ENCODE measurements around the gene APPBP2. TPM values are rescaled to one million over a fixed set of nuclear protein-coding genes. Genes with fewer than 3 reads are reported as not detected.

The APPBP2 gene
- polyA plus RNA-seq, 1 of the 3 experiments (the other 2 are of a cell fraction) = 7.6 TPM

GRCh38 chr17:60563743-60564142 is 37.7 kb upstream of the APPBP2 start:
- H3K79me2 ChIP-seq (ENCODE audit: insufficient read depth) = no peaks in the 10 kb centered on the region
- no peaks in the 10 kb centered on the region for H4K20me1 ChIP-seq (ENCODE audit: insufficient read depth)
- no peaks in the 10 kb centered on the region for H3K4me1 ChIP-seq (ENCODE audit: control insufficient read depth in 1 of 2, insufficient read depth in 2 of 2, low read depth in 1 of 2, low read length in 1 of 2)
- H3F3A ChIP-seq (replicated peaks; ENCODE audit: insufficient read depth) = no peaks in the 10 kb centered on the region
- no peaks in the 10 kb centered on the region for H3K36me3 ChIP-seq (replicated peaks in 1 of 2; ENCODE audit: control insufficient read depth in 1 of 2, insufficient read depth in 2 of 2, low read length in 1 of 2)
- H3K9me3 ChIP-seq = no peaks in the 10 kb centered on the region
- H3K4me2 ChIP-seq = no peak overlapping the region
- H3K27ac ChIP-seq (ENCODE audit: low read depth in 2 of 2, low read length in 1 of 2) = no peak overlapping the region
- H3K27me3 ChIP-seq (ENCODE audit: insufficient read depth) = no peaks in the 10 kb centered on the region
- H3K4me3 ChIP-seq (ENCODE audit: low read depth in 2 of 2, low read length in 1 of 2) = no peak overlapping the region
- ChIA-PET CTCF (interaction anchor here (2.0 kb wide), 1 partner anchor 75 kb away, joined by 7 read pairs; no protein-coding TSS in a partner anchor), POLR2A (no interaction called here)
- no peak for DNase-seq
- H3K9ac ChIP-seq = no peak overlapping the region
- no peaks in the 10 kb centered on the region for H3K9me2 ChIP-seq
- no peak for TF ChIP-seq FOSL2 (IDR thresholded peaks at IDR 0.05; ENCODE audit: borderline replicate concordance, low read depth)
- no peak for TF ChIP-seq RCOR1 (IDR thresholded peaks at IDR 0.05; ENCODE audit: low read length)
- TF ChIP-seq TAF1 (IDR thresholded peaks at IDR 0.05; ENCODE audit: borderline replicate concordance, low read depth, low read length) = no peak
- TF ChIP-seq MXI1 (IDR thresholded peaks at IDR 0.05; ENCODE audit: low read depth, low read length) = no peak
- no peak for TF ChIP-seq FOXJ3 (CRISPR knock-in tag; IDR thresholded peaks at IDR 0.05)
- TF ChIP-seq EZH2phosphoT487 (IDR thresholded peaks at IDR 0.05; ENCODE audit: borderline replicate concordance, low read depth) = no peak
- no peak for TF ChIP-seq SMC3 (IDR thresholded peaks at IDR 0.05; ENCODE audit: low read depth, low read length)
- TF ChIP-seq NRF1 (IDR thresholded peaks at IDR 0.05; ENCODE audit: low read depth, low read length) = no peak
- no peak overlapping the region for H2AFZ ChIP-seq (ENCODE audit: low read depth)
- 83% methylated on average over 2 of the region's 2 CpGs for WGBS (ENCODE audit: low lambda C conversion rate)

- 59% methylated on average over 3 of the region's 3 CpGs for WGBS (ENCODE audit: low lambda C conversion rate)
These were observed 36.4 kb upstream of the APPBP2 start for GRCh38 chr17:60562421-60562820.

More at GRCh38 chr17:60562421-60562820, 36.4 kb upstream of the APPBP2 start:
- no peaks in the 10 kb centered on the region for H3K9me2 ChIP-seq
- H3K4me3 ChIP-seq (ENCODE audit: low read depth in 2 of 2, low read length in 1 of 2) = no peak overlapping the region
- no peak overlapping the region for H2AFZ ChIP-seq (ENCODE audit: low read depth)
- H3K9me3 ChIP-seq = no peaks in the 10 kb centered on the region
- no peak overlapping the region for H3K9ac ChIP-seq
- POLR2A ChIA-PET = interaction anchor here (1.0 kb wide), 1 partner anchor 36 kb away, joined by 4 read pairs; no protein-coding TSS in a partner anchor
- no peaks in the 10 kb centered on the region for H3K36me3 ChIP-seq (replicated peaks in 1 of 2; ENCODE audit: control insufficient read depth in 1 of 2, insufficient read depth in 2 of 2, low read length in 1 of 2)
- no peaks in the 10 kb centered on the region for H3K79me2 ChIP-seq (ENCODE audit: insufficient read depth)
- CTCF ChIA-PET = interaction anchor here (1.6 to 2.0 kb wide), 2 partner anchors 76 to 141 kb away, joined by 4 to 7 read pairs; no protein-coding TSS in a partner anchor
- H3K4me2 ChIP-seq = no peak overlapping the region
- TF ChIP-seq REST (IDR thresholded peaks at IDR 0.05; ENCODE audit: low read depth, low read length) (no peak), SMC3 (IDR thresholded peaks at IDR 0.05; ENCODE audit: low read depth, low read length) (no peak), GABPA (IDR thresholded peaks at IDR 0.05; ENCODE audit: low read depth) (no peak), MEF2A (IDR thresholded peaks at IDR 0.05; ENCODE audit: borderline replicate concordance, low read depth) (no peak), POLR2AphosphoS5 (IDR thresholded peaks at IDR 0.05; ENCODE audit: low read depth, low read length) (no peak), CTCF (IDR thresholded peaks at IDR 0.05) (no peak), ELF1 (IDR thresholded peaks at IDR 0.05) (no peak), YY1 (IDR thresholded peaks at IDR 0.05; ENCODE audit: low read depth) (no peak), GATA2 (CRISPR knock-in tag; IDR thresholded peaks at IDR 0.05) (no peak), RXRA (IDR thresholded peaks at IDR 0.05; ENCODE audit: borderline replicate concordance, low read depth) (no peak), FOXJ3 (CRISPR knock-in tag; IDR thresholded peaks at IDR 0.05) (no peak), CHD2 (IDR thresholded peaks at IDR 0.05; ENCODE audit: low read length, partially characterized antibody) (no peak), TCF12 (IDR thresholded peaks at IDR 0.05) (no peak), MAX (IDR thresholded peaks at IDR 0.05; ENCODE audit: low read depth) (no peak), TAF1 (IDR thresholded peaks at IDR 0.05; ENCODE audit: borderline replicate concordance, low read depth, low read length) (no peak)
- DNase-seq = no peak
- no peaks in the 10 kb centered on the region for H4K20me1 ChIP-seq (ENCODE audit: insufficient read depth)
- H3F3A ChIP-seq (replicated peaks; ENCODE audit: insufficient read depth) = no peaks in the 10 kb centered on the region
- no peaks in the 10 kb centered on the region for H3K27me3 ChIP-seq (ENCODE audit: insufficient read depth)
- H3K27ac ChIP-seq (ENCODE audit: low read depth in 2 of 2, low read length in 1 of 2) = no peak overlapping the region
- H3K4me1 ChIP-seq (ENCODE audit: control insufficient read depth in 1 of 2, insufficient read depth in 2 of 2, low read depth in 1 of 2, low read length in 1 of 2) = no peaks in the 10 kb centered on the region
